Naive thymus-derived CD4-positive, alpha-beta T cell (primary cell): ENCODE data around the gene ZNF275. TPM values are rescaled to one million over a fixed set of nuclear protein-coding genes. Genes with fewer than 3 reads are reported as not detected.
A peak's percentile ranks its signal among the peaks of the same experiment; 100 is the strongest.

Experiments used
- ATAC-seq: fragments of 150-1000 bp; cut with Tn5 transposase; 2 replicates; pipeline ENCODE4 v1.10.0; 2021; ENCODE audit warnings: mild to moderate bottlenecking, moderate library complexity
- CTCF ChIA-PET: fragments of 350-600 bp; sonication (Branson Sonifier 250); formaldehyde crosslinking; loops from one replicate; lab custom pipeline; 2021; ENCODE audit warnings: antibody characterized with exemption; lab: Charles Lee
- POLR2A ChIA-PET: fragments of 350-600 bp; sonication (Branson Sonifier 250); formaldehyde crosslinking; loops from one replicate; lab custom pipeline; 2021; ENCODE audit warnings: antibody characterized with exemption, inconsistent platforms; lab: Charles Lee
- DNase-seq, 9 donors: peaks; one replicate each; pipeline versions ENCODE4 v3.0.0 to v3.0.0-alpha.2; 2020 to 2022; ENCODE audit warnings: mixed read lengths in 1 of 9
- H3K27ac ChIP-seq: one replicate; pipeline ENCODE4 v1.7.0; 2013; ENCODE audit warnings: mild to moderate bottlenecking, low read depth, low read length, moderate library complexity
- H3K27me3 ChIP-seq, 2 donors: one replicate each; pipeline ENCODE4 v1.7.0; 2013; ENCODE audit warnings: low read length in 2 of 2, mild to moderate bottlenecking in 2 of 2, moderate library complexity in 2 of 2; ENCODE audit not compliant: control insufficient read depth in 2 of 2, insufficient read depth in 2 of 2
- H3K36me3 ChIP-seq, 3 experiments: 1 replicate in 2 of 3; 2 replicates in 1 of 3; pipeline ENCODE4 v1.7.0; 2013; ENCODE audit warnings: low read length in 3 of 3, mild to moderate bottlenecking in 3 of 3, moderate library complexity in 1 of 3; ENCODE audit not compliant: insufficient read depth in 3 of 3, control insufficient read depth in 2 of 3
- H3K4me1 ChIP-seq, 2 donors: one replicate each; pipeline ENCODE4 v1.7.0; 2013; ENCODE audit warnings: low read length in 2 of 2, mild to moderate bottlenecking in 2 of 2, moderate library complexity in 1 of 2; ENCODE audit not compliant: control insufficient read depth in 2 of 2, insufficient read depth in 2 of 2
- H3K4me3 ChIP-seq: 2 replicates; pipeline ENCODE4 v1.7.0; 2013; ENCODE audit warnings: mild to moderate bottlenecking, low read length
- H3K9me3 ChIP-seq, 3 experiments: 1 replicate in 2 of 3; 2 replicates in 1 of 3; pipeline ENCODE4 v1.7.0; 2013; ENCODE audit warnings: low read length in 3 of 3; ENCODE audit not compliant: control insufficient read depth in 2 of 3
- H3K27ac Mint-ChIP-seq, 9 donors: one replicate each; pipeline ENCODE4 v1.8.0; 2020 to 2022; ENCODE audit warnings: mixed read lengths in 9 of 9, mild to moderate bottlenecking in 8 of 9, moderate library complexity in 5 of 9, inconsistent platforms in 2 of 9
- H3K27me3 Mint-ChIP-seq, 5 donors: one replicate each; pipeline ENCODE4 v1.8.0; 2021 to 2022; ENCODE audit warnings: mixed read lengths in 5 of 5, mild to moderate bottlenecking in 1 of 5
- H3K36me3 Mint-ChIP-seq, 5 donors: one replicate each; pipeline ENCODE4 v1.8.0; 2020 to 2022; ENCODE audit warnings: mixed read lengths in 5 of 5, mild to moderate bottlenecking in 3 of 5, inconsistent platforms in 1 of 5
- H3K4me1 Mint-ChIP-seq, 7 donors: one replicate each; pipeline ENCODE4 v1.8.0; 2020 to 2022; ENCODE audit warnings: mixed read lengths in 7 of 7, mild to moderate bottlenecking in 3 of 7, inconsistent platforms in 1 of 7
- H3K4me3 Mint-ChIP-seq, 10 donors: one replicate each; pipeline ENCODE4 v1.8.0; 2020 to 2022; ENCODE audit warnings: mild to moderate bottlenecking in 10 of 10, mixed read lengths in 10 of 10, moderate library complexity in 6 of 10, inconsistent platforms in 2 of 10
- H3K9me3 Mint-ChIP-seq, 11 donors: one replicate each; pipeline ENCODE4 v1.8.0; 2020 to 2022; ENCODE audit warnings: mixed read lengths in 11 of 11, mild to moderate bottlenecking in 4 of 11, inconsistent platforms in 1 of 11, moderate library complexity in 1 of 11
- intact Hi-C, 2 donors: fragments of 100-400 bp; cut with micrococcal nuclease; formaldehyde crosslinking; loops; one replicate each; pipeline ENCODE4 v1.15.1; 2023
- polyA plus RNA-seq, 2 donors: library from polyadenylated mRNA; unstranded; fragments of 300-500 nt; fragmentation: Illumina TruSeq; gene quantifications; one replicate each; pipeline ENCODE4 v1.2.3, GENCODE V29; 2021
- total RNA-seq, 6 experiments: library from RNA in 5 of 6; stranded (reverse) in 5 of 6; gene quantifications; 1 replicate in 5 of 6; 2 replicates in 1 of 6; pipeline ENCODE4 v1.2.3 and lab custom pipeline; 2021 to 2026

The ZNF275 gene
- total and polyA plus RNA-seq, 7 experiments from 2014 or later, result 6.2 to 29.9 (median 18.4) TPM

GRCh38 chrX:153377727-153378126 is 43.8 kb downstream of the ZNF275 start:
- Mint-ChIP-seq H3K36me3 (no peaks in the 10 kb centered on the region), H3K9me3 (peaks cover 0 to 1% (median 0%) of the 10 kb centered on the region in 11 donors), H3K4me3 (no peak overlapping the region), H3K27me3 (no peaks in the 10 kb centered on the region), H3K27ac (no peak overlapping the region), H3K4me1 (peaks cover 0 to 3% (median 0%) of the 10 kb centered on the region in 7 donors)
- intact Hi-C loops, result loop anchor here in 1 of 2 donors (5.0 kb wide), 1 partner anchor 35 kb away; no protein-coding TSS in a partner anchor
- H3K27ac ChIP-seq, result no peak overlapping the region
- no peaks in the 10 kb centered on the region for H3K36me3 ChIP-seq
- H3K9me3 ChIP-seq, result no peaks in the 10 kb centered on the region
- ChIA-PET CTCF (no interaction called here), POLR2A (no interaction called here)
- ATAC-seq (no peak), DNase-seq (no peak)
- H3K4me3 ChIP-seq, result no peak overlapping the region
- H3K4me1 ChIP-seq, result no peaks in the 10 kb centered on the region
- no peaks in the 10 kb centered on the region for H3K27me3 ChIP-seq

- H3K27me3 Mint-ChIP-seq, result no peaks in the 10 kb centered on the region
- Histone ChIP-seq H3K27me3 (no peaks in the 10 kb centered on the region), H3K4me3 (no peak overlapping the region), H3K4me1 (no peaks in the 10 kb centered on the region), H3K27ac (no peak overlapping the region), H3K36me3 (no peaks in the 10 kb centered on the region), H3K9me3 (no peaks in the 10 kb centered on the region)
- H3K36me3 Mint-ChIP-seq, result no peaks in the 10 kb centered on the region
- ATAC-seq, result no peak
- CTCF ChIA-PET, result no interaction called here
- intact Hi-C loops, result loop anchor here in 1 of 2 donors (5.0 kb wide), 1 partner anchor 36 kb away; no protein-coding TSS in a partner anchor
- H3K27ac Mint-ChIP-seq, result no peak overlapping the region
- H3K9me3 Mint-ChIP-seq, result peaks cover 0 to 1% (median 0%) of the 10 kb centered on the region in 11 donors
- DNase-seq, result no peak
- POLR2A ChIA-PET, result no interaction called here
- no peak overlapping the region for H3K4me3 Mint-ChIP-seq
- H3K4me1 Mint-ChIP-seq, result peaks cover 0 to 3% (median 0%) of the 10 kb centered on the region in 7 donors
Measured at GRCh38 chrX:153378607-153379006, 44.7 kb downstream of the ZNF275 start.

DNA sequence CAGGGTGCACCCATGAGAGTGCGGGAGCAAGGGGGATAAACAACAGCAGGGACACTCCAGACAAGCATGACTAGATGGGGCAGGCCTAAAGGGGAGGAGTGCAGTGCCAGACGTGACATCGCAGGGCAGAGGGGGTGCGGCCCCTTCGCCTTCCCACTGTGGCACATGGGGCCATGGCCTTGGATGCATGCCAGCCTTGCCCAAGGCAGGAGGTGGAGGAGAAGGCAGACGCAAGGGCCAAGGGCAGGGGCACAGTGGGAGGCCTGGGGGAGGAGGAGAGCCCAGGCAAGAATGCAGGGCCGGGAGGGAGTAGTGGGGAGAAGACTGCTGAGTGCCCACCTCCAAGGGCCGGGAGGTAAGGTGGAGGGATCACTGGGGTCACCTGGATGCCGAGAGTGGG is 45.6 kb downstream of the ZNF275 start:
- no peak overlapping the region for H3K27ac ChIP-seq
- no peaks in the 10 kb centered on the region for H3K27me3 Mint-ChIP-seq
- CTCF ChIA-PET, result no interaction called here
- DNase-seq (no peak), ATAC-seq (no peak)
- H3K4me1 ChIP-seq, result no peaks in the 10 kb centered on the region
- H3K27ac Mint-ChIP-seq, result no peak overlapping the region
- peaks cover 0 to 1% (median 0%) of the 10 kb centered on the region in 11 donors for H3K9me3 Mint-ChIP-seq
- no peaks in the 10 kb centered on the region for H3K27me3 ChIP-seq
- intact Hi-C loops, result loop anchor here in 1 of 2 donors (5.0 kb wide), 1 partner anchor 37 kb away; no protein-coding TSS in a partner anchor
- H3K4me3 ChIP-seq, result no peak overlapping the region
- H3K4me1 Mint-ChIP-seq, result peaks cover 0 to 3% (median 0%) of the 10 kb centered on the region in 7 donors
- no peak overlapping the region for H3K4me3 Mint-ChIP-seq
- H3K9me3 ChIP-seq, result no peaks in the 10 kb centered on the region
- POLR2A ChIA-PET, result no interaction called here
- no peaks in the 10 kb centered on the region for H3K36me3 Mint-ChIP-seq
- H3K36me3 ChIP-seq, result no peaks in the 10 kb centered on the region

DNA sequence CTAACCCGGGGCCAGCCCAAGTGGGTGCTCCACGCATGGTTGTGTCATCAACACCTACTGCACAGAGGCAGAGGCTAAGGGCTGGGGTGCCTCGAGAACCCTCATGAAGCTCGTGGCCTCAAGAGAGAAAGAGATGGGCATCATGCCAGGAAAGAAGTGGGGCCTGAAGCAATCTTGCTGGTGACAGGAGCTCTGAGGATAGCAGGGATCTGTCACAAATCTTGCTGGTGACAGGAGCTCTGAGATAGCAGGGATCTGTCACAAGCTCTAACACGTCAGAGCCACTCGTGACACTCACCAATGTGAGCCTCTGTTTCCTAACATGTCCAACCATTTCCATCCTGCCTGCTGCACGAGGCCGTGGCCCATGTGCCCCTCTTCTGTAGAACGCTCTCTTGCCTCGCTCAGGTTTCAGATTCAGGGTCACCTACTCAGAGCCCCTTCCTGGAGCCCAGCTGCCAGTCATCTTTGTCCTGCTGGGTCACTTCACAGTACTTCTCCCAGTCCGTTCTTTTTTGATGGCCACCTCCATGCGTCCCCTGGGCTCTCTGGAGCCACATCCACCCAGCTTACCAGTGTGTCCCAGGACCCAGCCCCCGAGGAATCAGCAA is 46.1 kb downstream of the ZNF275 start:
- no peak for DNase-seq
- Mint-ChIP-seq H3K4me1 (peaks cover 0 to 3% (median 0%) of the 10 kb centered on the region in 7 donors), H3K27me3 (no peaks in the 10 kb centered on the region), H3K36me3 (no peaks in the 10 kb centered on the region), H3K27ac (no peak overlapping the region), H3K4me3 (no peak overlapping the region), H3K9me3 (peaks cover 0 to 1% (median 0%) of the 10 kb centered on the region in 11 donors)
- ChIA-PET POLR2A (no interaction called here), CTCF (no interaction called here)
- Histone ChIP-seq H3K27ac (no peak overlapping the region), H3K36me3 (no peaks in the 10 kb centered on the region), H3K27me3 (no peaks in the 10 kb centered on the region), H3K4me1 (no peaks in the 10 kb centered on the region), H3K4me3 (no peak overlapping the region), H3K9me3 (no peaks in the 10 kb centered on the region)
- intact Hi-C loops, result loop anchor here in 1 of 2 donors (5.0 kb wide), 1 partner anchor 38 kb away; no protein-coding TSS in a partner anchor
- no peak for ATAC-seq

DNA sequence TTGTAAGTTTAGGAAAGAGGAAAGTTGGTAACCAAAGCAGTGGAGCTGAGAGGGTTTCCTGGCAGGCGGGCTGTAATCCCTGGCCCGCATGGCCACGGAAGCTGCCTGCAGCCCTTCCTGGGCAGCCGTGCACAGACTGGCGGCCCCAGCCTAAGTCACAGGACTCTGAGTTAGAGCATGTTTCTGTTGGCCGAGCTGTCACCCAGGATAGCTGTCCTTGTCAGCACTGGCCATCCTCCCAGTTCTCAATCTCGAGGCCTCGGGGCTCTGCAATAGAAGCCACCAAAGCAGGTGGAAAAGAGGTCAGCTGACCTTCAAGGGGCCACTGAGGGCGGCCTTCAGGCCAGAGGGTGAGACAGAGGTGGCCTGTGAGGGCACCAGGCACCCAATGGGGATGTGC is 46.7 kb downstream of the ZNF275 start:
- Histone ChIP-seq H3K9me3 (no peaks in the 10 kb centered on the region), H3K4me1 (no peaks in the 10 kb centered on the region), H3K27me3 (no peaks in the 10 kb centered on the region), H3K27ac (no peak overlapping the region), H3K36me3 (no peaks in the 10 kb centered on the region), H3K4me3 (no peak overlapping the region)
- Mint-ChIP-seq H3K27ac (no peak overlapping the region), H3K27me3 (no peaks in the 10 kb centered on the region), H3K36me3 (no peaks in the 10 kb centered on the region), H3K9me3 (no peaks in the 10 kb centered on the region), H3K4me3 (no peak overlapping the region), H3K4me1 (peaks cover 0 to 3% (median 0%) of the 10 kb centered on the region in 7 donors)
- intact Hi-C loops, result no loop called here
- ChIA-PET POLR2A (no interaction called here), CTCF (no interaction called here)
- no peak for DNase-seq
- no peak for ATAC-seq

- no peaks in the 10 kb centered on the region for H3K36me3 ChIP-seq
- DNase-seq, result peak in 5 of 9 donors; percentile 5 to 31 (median 14)
- H3K27ac ChIP-seq, result no peak overlapping the region
- ATAC-seq, result peak; percentile 65
- no peaks in the 10 kb centered on the region for H3K27me3 ChIP-seq
- POLR2A ChIA-PET, result no interaction called here
- H3K4me1 ChIP-seq, result no peaks in the 10 kb centered on the region
- CTCF ChIA-PET, result interaction anchor here (0.6 to 1.0 kb wide), 2 partner anchors 134 to 349 kb away, joined by 3 read pairs; no protein-coding TSS in a partner anchor
- H3K4me1 Mint-ChIP-seq, result peaks cover 0 to 4% (median 0%) of the 10 kb centered on the region in 7 donors
- H3K27ac Mint-ChIP-seq, result peak overlapping the region in 1 of 9 donors; percentile 66
- no peaks in the 10 kb centered on the region for H3K9me3 ChIP-seq
- intact Hi-C loops, result loop anchor here in 1 of 2 donors (2.0 kb wide), 1 partner anchor 423 kb away; no protein-coding TSS in a partner anchor
- H3K27me3 Mint-ChIP-seq, result no peaks in the 10 kb centered on the region
- H3K4me3 ChIP-seq, result no peak overlapping the region
- H3K9me3 Mint-ChIP-seq, result no peaks in the 10 kb centered on the region
- H3K4me3 Mint-ChIP-seq, result no peak overlapping the region
- H3K36me3 Mint-ChIP-seq, result no peaks in the 10 kb centered on the region
Measured at GRCh38 chrX:153381684-153382532, 48.0 kb downstream of the ZNF275 start.
